Measurements from ENCODE around the gene METAP1D.

METAP1D gene

DNA sequence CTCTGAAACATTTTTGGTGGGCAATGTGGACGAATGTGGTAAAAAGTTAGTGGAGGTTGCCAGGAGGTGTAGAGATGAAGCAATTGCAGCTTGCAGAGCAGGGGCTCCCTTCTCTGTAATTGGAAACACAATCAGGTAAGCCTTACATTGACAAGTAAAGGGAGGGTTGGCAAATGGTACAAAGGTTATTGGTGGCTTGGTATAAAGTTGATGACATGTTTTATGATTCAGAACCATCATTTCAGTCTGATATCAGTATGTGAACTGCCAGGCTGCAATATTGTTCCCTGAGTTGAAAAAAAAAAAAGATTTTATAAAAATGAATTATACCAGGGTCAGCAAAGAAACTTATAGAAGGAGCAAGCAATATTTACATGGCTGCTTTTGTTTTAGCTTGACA, 71.2 kb downstream of the METAP1D start:
- Histone ChIP-seq H3K9ac (ENCODE audit: low read depth, low read length) (no peak overlapping the region), H3K36me3 (ENCODE audit: insufficient read depth, low read length) (no peaks in the 10 kb centered on the region), H3K9me3 (ENCODE audit: control insufficient read depth, insufficient read depth, low read length) (no peaks in the 10 kb centered on the region), H3K4me1 (ENCODE audit: insufficient read depth, low read length) (no peaks in the 10 kb centered on the region)

- H3K4me1 ChIP-seq (ENCODE audit: insufficient read depth, low read length), result no peaks in the 10 kb centered on the region
- H3K9ac ChIP-seq (ENCODE audit: low read depth, low read length), result no peak overlapping the region
- no peaks in the 10 kb centered on the region for H3K36me3 ChIP-seq (ENCODE audit: insufficient read depth, low read length)
- no peaks in the 10 kb centered on the region for H3K9me3 ChIP-seq (ENCODE audit: control insufficient read depth, insufficient read depth, low read length)
Observed at GRCh38 chr2:172072303-172072702, 72.5 kb downstream of the METAP1D start.

DNA sequence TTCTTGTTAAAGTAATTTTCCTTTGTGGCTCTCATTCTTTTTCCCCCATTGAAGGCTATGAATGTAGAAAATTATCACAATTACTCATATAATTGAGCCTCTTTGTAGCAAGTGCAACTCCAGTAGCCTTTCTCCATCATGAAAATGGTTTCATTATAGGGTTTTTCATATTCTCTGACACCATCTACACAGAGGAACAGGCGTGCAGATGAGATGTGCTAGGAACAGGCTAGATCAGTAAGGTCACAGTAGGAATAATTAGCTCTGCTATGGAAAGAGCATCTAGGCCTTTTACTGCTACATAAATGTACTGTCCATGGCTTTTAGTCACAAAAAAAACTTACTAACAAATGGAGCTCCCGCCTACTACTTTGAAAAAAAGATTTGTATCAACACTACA, 73.0 kb downstream of the METAP1D start:
- no peak overlapping the region for H3K9ac ChIP-seq (ENCODE audit: low read depth, low read length)
- H3K4me1 ChIP-seq (ENCODE audit: insufficient read depth, low read length), result no peaks in the 10 kb centered on the region
- H3K9me3 ChIP-seq (ENCODE audit: control insufficient read depth, insufficient read depth, low read length), result no peaks in the 10 kb centered on the region
- H3K36me3 ChIP-seq (ENCODE audit: insufficient read depth, low read length), result no peaks in the 10 kb centered on the region

DNA sequence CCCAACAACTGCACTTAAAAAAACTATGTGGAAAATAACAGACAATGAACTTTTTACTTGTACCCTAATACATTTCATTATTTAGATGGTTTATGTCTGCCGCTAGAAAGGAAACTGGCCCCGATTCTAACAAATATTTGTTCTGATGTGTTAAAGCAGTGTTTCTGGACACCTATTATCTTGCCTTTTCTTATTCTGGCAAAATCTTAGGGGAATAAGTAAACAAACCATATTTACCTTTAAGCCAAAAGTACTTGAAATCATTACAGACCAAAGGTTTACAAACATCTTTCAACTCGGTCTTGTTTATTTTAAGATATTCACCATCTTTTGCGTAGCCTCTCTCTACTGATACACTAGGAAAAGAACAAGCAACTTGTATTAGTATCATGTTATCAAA, 73.8 kb downstream of the METAP1D start:
- no peak overlapping the region for H3K9ac ChIP-seq (ENCODE audit: low read depth, low read length)
- H3K36me3 ChIP-seq (ENCODE audit: insufficient read depth, low read length), result no peaks in the 10 kb centered on the region
- H3K4me1 ChIP-seq (ENCODE audit: insufficient read depth, low read length), result no peaks in the 10 kb centered on the region
- H3K9me3 ChIP-seq (ENCODE audit: control insufficient read depth, insufficient read depth, low read length), result no peaks in the 10 kb centered on the region

GRCh38 chr2:172074254-172074653, 74.5 kb downstream of the METAP1D start:
- no peaks in the 10 kb centered on the region for H3K36me3 ChIP-seq (ENCODE audit: insufficient read depth, low read length)
- no peaks in the 10 kb centered on the region for H3K4me1 ChIP-seq (ENCODE audit: insufficient read depth, low read length)
- H3K9ac ChIP-seq (ENCODE audit: low read depth, low read length), result no peak overlapping the region
- no peaks in the 10 kb centered on the region for H3K9me3 ChIP-seq (ENCODE audit: control insufficient read depth, insufficient read depth, low read length)

DNA sequence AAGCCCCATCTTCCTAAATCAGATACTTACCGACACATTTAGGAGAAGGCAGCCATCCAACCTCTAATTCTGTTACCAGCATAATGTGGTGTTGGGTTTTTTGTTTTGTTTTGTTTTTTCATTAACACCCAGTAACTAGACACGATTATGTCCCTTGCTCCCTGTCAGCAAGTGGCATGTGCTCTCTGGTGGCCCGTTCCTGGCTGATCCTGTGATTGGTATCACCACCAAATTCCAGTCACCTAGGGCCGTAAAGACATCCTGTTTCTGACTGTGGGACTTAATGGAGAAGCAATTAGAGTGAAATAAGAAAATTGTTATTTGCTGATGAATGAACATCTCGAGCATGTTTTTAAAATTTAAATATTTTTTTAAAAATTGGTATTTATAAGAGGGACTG, 79.7 kb downstream of the METAP1D start:
- no peak overlapping the region for H3K9ac ChIP-seq (ENCODE audit: low read depth, low read length)

DNA sequence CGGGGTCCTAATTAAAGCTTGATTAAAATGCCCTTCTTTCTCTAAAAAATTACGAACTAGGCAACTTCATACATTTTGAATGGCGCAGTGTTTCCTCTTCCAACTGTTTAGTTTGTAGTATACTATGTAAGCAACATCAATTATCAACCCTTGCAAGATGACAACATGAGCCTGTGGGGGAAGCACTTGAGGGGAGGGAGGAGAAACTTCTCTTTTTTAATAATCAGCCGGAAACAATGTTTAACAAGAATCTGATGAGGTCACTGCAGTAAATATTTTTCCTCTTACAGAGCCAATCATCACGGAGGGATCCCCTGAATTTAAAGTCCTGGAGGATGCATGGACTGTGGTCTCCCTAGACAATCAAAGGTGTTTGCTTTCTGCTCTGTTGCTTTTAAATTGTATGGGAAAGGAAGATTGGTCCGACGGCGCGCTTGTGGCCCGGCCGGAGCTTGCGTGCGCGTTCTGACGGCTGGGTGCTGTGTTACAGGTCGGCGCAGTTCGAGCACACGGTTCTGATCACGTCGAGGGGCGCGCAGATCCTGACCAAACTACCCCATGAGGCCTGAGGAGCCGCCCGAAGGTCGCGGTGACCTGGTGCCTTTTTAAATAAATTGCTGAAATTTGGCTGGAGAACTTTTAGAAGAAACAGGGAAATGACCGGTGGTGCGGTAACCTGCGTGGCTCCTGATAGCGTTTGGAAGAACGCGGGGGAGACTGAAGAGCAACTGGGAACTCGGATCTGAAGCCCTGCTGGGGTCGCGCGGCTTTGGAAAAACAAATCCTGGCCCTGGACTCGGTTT, 80.3 kb downstream of the METAP1D start:
- H3K36me3 ChIP-seq (ENCODE audit: insufficient read depth, low read length), result no peaks in the 10 kb centered on the region
- H3K4me1 ChIP-seq (ENCODE audit: insufficient read depth, low read length), result peaks cover 7% of the 10 kb centered on the region
- H3K9me3 ChIP-seq (ENCODE audit: control insufficient read depth, insufficient read depth, low read length), result no peaks in the 10 kb centered on the region
- no peak overlapping the region for H3K9ac ChIP-seq (ENCODE audit: low read depth, low read length)

More for the DNA sequence above, 79.7 kb downstream of the METAP1D start:
- H3K4me1 ChIP-seq (ENCODE audit: insufficient read depth, low read length), result peaks cover 7% of the 10 kb centered on the region
- H3K9me3 ChIP-seq (ENCODE audit: control insufficient read depth, insufficient read depth, low read length), result no peaks in the 10 kb centered on the region
- H3K36me3 ChIP-seq (ENCODE audit: insufficient read depth, low read length), result no peaks in the 10 kb centered on the region

DNA sequence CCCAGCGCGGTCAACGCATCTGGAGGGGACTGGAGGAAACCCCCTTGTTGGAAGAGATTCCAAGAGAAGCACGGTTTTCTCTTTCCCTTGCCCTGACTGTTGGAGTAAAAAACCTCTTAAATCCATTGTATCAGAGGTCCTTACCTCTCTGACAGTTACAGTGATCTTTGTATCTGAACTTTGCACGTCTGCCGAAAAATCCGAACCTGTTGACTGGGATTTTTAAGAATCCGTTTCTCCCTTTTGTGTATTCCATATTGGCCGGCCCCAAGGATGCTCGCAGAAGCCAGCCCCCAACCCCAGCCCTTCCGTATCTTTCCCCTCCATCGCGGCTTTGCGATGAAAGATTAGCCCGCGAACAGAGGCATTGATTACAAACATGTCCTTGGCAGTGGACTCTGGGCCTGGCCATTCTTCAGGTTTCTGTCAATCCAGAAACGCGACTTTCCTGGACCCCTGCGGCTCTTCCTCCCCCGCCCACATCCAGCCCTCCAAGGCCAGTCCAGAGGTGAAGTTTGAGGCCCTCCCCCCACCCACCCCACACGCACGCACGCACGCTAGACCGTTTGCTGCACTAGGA, 81.0 kb downstream of the METAP1D start:
- Histone ChIP-seq H3K9ac (ENCODE audit: low read depth, low read length) (no peak overlapping the region), H3K36me3 (ENCODE audit: insufficient read depth, low read length) (no peaks in the 10 kb centered on the region), H3K9me3 (ENCODE audit: control insufficient read depth, insufficient read depth, low read length) (no peaks in the 10 kb centered on the region), H3K4me1 (ENCODE audit: insufficient read depth, low read length) (peaks cover 7% of the 10 kb centered on the region)

GRCh38 chr2:172081221-172082022, 81.7 kb downstream of the METAP1D start:
- no peak overlapping the region for H3K9ac ChIP-seq (ENCODE audit: low read depth, low read length)
- H3K9me3 ChIP-seq (ENCODE audit: control insufficient read depth, insufficient read depth, low read length), result no peaks in the 10 kb centered on the region
- peaks cover 7% of the 10 kb centered on the region for H3K4me1 ChIP-seq (ENCODE audit: insufficient read depth, low read length)
- H3K36me3 ChIP-seq (ENCODE audit: insufficient read depth, low read length), result no peaks in the 10 kb centered on the region

GRCh38 chr2:172082105-172082943, 82.6 kb downstream of the METAP1D start:
- no peak overlapping the region for H3K9ac ChIP-seq (ENCODE audit: low read depth, low read length)
- no peaks in the 10 kb centered on the region for H3K36me3 ChIP-seq (ENCODE audit: insufficient read depth, low read length)
- H3K4me1 ChIP-seq (ENCODE audit: insufficient read depth, low read length), result peaks cover 7% of the 10 kb centered on the region
- H3K9me3 ChIP-seq (ENCODE audit: control insufficient read depth, insufficient read depth, low read length), result no peaks in the 10 kb centered on the region

DNA sequence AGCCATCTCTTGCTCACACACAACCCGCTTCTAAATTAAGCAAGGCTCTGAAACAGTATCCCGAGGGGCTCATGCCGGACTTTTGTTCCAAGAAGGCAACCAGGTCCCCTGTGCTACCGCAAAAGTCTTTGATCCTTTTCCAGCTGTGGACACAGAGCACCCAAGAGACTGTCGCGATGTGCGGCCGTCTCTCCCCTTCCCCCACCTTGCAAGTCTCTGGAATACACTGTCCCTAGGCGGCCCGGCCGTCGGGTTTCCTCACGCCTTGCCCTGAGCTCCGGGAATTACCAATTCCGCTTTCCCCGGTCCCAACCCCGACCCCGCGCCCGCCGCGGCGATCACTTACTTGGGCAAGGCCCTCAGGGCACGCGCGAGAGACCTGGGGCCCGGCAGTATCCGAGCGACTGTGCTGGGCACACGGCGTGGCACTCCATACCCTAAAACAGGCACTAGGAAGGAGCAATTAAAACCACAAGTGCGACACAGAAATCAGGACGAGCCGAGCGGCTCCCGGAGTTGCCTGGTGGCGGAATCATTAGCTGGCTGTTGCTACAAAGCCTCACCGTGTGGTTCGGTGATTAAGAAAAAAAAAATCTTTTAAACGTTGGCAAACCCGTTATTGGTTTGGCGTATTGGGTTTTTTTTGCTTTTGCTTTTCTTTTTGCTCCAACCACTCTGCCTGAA, 83.3 kb downstream of the METAP1D start:
- no peak overlapping the region; the same call in 1 of the 2 replicates for H3K9ac ChIP-seq (ENCODE audit: low read depth, low read length)
- H3K36me3 ChIP-seq (ENCODE audit: insufficient read depth, low read length), result no peaks in the 10 kb centered on the region
- H3K4me1 ChIP-seq (ENCODE audit: insufficient read depth, low read length), result peaks cover 7% of the 10 kb centered on the region
- H3K9me3 ChIP-seq (ENCODE audit: control insufficient read depth, insufficient read depth, low read length), result no peaks in the 10 kb centered on the region

DNA sequence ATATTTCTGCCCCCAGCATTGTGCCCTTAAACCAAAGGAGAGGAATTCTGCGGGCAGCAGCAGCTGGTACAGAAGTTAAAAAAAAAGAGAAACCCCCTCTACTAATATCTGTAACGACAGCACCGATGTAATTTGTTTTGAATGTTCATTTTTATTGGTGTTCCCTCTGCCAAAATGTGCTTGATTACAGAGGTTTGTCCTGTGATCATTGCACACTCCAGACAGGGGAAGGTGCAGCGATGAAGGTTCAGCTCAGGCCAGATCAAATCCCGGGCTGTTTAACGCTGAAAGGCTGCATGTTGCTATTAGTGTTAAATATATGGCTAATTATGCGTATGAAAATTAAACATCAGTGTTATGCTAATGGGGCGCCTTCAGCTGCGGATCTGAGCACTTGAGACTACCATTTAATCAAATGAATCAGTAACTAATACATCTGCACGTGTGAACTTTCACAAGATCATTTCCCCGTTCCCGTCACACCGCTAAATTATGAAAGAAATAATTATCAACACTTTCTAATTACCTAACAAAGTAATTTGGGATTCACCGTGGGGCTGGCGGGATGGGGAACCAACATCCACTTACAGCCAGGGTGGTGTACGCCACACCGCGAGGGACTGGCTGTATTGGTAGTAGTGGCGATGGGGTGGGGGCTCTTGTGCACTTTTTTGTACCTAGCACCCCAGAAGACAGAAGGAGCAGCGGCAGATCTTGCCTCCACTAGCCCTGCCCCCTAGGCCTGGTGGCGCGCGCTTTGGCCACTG, 84.1 kb downstream of the METAP1D start:
- Histone ChIP-seq H3K36me3 (ENCODE audit: insufficient read depth, low read length) (no peaks in the 10 kb centered on the region), H3K9me3 (ENCODE audit: control insufficient read depth, insufficient read depth, low read length) (no peaks in the 10 kb centered on the region), H3K9ac (ENCODE audit: low read depth, low read length) (peak overlapping the region; percentile 54; the same call in 1 of the 2 replicates), H3K4me1 (ENCODE audit: insufficient read depth, low read length) (peaks cover 7% of the 10 kb centered on the region)

DNA sequence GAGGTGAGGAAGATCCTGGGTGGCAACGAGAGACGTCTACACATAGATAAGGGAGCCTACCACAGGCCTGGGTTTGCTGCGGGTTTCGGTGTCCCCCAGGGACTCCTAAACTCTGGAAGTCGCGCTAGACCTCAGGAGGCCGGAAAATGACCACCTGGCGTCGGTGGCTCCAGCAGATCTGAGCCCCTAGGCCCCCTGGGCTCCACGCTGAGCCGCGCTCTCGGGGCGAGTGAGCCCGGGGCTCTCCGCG, 84.6 kb downstream of the METAP1D start:
- H3K9me3 ChIP-seq (ENCODE audit: control insufficient read depth, insufficient read depth, low read length), result no peaks in the 10 kb centered on the region
- H3K9ac ChIP-seq (ENCODE audit: low read depth, low read length), result peak overlapping the region; percentile 54; the same call in 1 of the 2 replicates

More for the DNA sequence above, 84.6 kb downstream of the METAP1D start:
- H3K36me3 ChIP-seq (ENCODE audit: insufficient read depth, low read length), result no peaks in the 10 kb centered on the region
- H3K4me1 ChIP-seq (ENCODE audit: insufficient read depth, low read length), result peaks cover 11% of the 10 kb centered on the region

All from ES-I3 (cell line).